Mesothelial cell of epicardium (in vitro differentiated cells): ENCODE results near the gene TSHZ2. TPM values are rescaled to one million over a fixed set of nuclear protein-coding genes. Genes with fewer than 3 reads are reported as not detected.

Source experiments
- DNase-seq, 2 experiments: peaks; one replicate each; pipeline ENCODE4 v3.0.0; 2021; ENCODE audit warnings: low spot score in 2 of 2; ENCODE audit not compliant: unreplicated experiment in 2 of 2
- H3K27ac Mint-ChIP-seq: 2 replicates; pipeline ENCODE4 v1.8.0; 2021; ENCODE audit warnings: mixed read lengths
- H3K27me3 Mint-ChIP-seq: 2 replicates; pipeline ENCODE4 v1.8.0; 2021; ENCODE audit warnings: low read depth, mixed read lengths
- H3K36me3 Mint-ChIP-seq: 2 replicates; pipeline ENCODE4 v1.8.0; 2021; ENCODE audit warnings: mixed read lengths
- H3K4me1 Mint-ChIP-seq: 2 replicates; pipeline ENCODE4 v1.8.0; 2021; ENCODE audit warnings: mixed read lengths
- H3K4me3 Mint-ChIP-seq: 2 replicates; pipeline ENCODE4 v1.8.0; 2021; ENCODE audit warnings: mild to moderate bottlenecking, moderate library complexity, mixed read lengths
- H3K9me3 Mint-ChIP-seq: 2 replicates; pipeline ENCODE4 v1.8.0; 2021; ENCODE audit warnings: mixed read lengths
- total RNA-seq: library from RNA; stranded (reverse); gene quantifications from 3 replicates; pipeline ENCODE4 v1.2.1, GENCODE V29; 2021
- TF ChIP-seq, protein P1 (sequence below): fragments of 200-600 bp; sonication (generic); IDR thresholded peaks from one replicate; pipeline ENCODE4 v1.5.0; 2021; ENCODE audit warnings: antibody characterized with exemption; ENCODE audit not compliant: unreplicated experiment

TSHZ2 gene
- total RNA-seq, 1 donor from 2014 or later = 28.8 TPM

DNA sequence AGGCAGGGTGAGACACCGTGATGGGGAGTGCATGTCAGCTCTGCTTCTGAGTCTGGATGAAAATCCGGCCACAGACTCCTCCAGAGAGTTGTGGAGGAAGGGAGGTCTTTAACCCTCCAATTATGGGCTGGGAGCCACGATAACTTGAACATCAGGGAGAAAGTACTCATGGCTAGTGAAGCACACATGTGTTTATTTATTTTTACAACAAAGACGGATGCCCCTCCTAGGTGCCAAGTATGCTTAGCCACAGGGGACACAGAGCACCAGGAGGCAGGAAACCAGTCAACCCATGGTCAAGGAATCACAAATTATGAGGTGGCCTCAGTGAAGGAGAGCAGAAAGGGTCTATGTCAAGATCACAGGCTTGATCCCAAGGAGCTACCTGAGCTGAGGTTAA is 567.4 kb downstream of the TSHZ2 start:
- Mint-ChIP-seq H3K27ac (no peak overlapping the region), H3K9me3 (peaks cover 3% of the 10 kb centered on the region), H3K4me3 (no peak overlapping the region), H3K27me3 (no peaks in the 10 kb centered on the region), H3K36me3 (no peaks in the 10 kb centered on the region), H3K4me1 (no peaks in the 10 kb centered on the region)
- DNase-seq = no peak
- TF ChIP-seq, protein P1, sequence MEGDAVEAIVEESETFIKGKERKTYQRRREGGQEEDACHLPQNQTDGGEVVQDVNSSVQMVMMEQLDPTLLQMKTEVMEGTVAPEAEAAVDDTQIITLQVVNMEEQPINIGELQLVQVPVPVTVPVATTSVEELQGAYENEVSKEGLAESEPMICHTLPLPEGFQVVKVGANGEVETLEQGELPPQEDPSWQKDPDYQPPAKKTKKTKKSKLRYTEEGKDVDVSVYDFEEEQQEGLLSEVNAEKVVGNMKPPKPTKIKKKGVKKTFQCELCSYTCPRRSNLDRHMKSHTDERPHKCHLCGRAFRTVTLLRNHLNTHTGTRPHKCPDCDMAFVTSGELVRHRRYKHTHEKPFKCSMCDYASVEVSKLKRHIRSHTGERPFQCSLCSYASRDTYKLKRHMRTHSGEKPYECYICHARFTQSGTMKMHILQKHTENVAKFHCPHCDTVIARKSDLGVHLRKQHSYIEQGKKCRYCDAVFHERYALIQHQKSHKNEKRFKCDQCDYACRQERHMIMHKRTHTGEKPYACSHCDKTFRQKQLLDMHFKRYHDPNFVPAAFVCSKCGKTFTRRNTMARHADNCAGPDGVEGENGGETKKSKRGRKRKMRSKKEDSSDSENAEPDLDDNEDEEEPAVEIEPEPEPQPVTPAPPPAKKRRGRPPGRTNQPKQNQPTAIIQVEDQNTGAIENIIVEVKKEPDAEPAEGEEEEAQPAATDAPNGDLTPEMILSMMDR = no peak
